Activated CD4-positive, alpha-beta T cell treated with anti-CD3 and anti-CD28 coated beads, Interleukin-2, amount 10 ng/mL, durations not matched to agents 24 days and 14 days (primary cell): ENCODE results near the gene CUX1. TPM values are rescaled to one million over a fixed set of nuclear protein-coding genes. Genes with fewer than 3 reads are reported as not detected.
"Not testable (repeated sequence)": the region's sequence is repeated elsewhere in the genome, so short reads cannot be mapped to it uniquely, and the experiment has no call there.

Experiments
- DNase-seq: peaks from one replicate; pipeline ENCODE4 v3.0.0; 2022
- H3K27ac Mint-ChIP-seq: one replicate; pipeline ENCODE4 v1.8.0; 2022; ENCODE audit warnings: mild to moderate bottlenecking, mixed read lengths
- H3K27me3 Mint-ChIP-seq: one replicate; pipeline ENCODE4 v1.8.0; 2022; ENCODE audit warnings: mixed read lengths
- H3K36me3 Mint-ChIP-seq: one replicate; pipeline ENCODE4 v1.8.0; 2022; ENCODE audit warnings: low read depth, mild to moderate bottlenecking, mixed read lengths
- H3K4me1 Mint-ChIP-seq: one replicate; pipeline ENCODE4 v1.8.0; 2021; ENCODE audit warnings: mixed read lengths
- H3K4me3 Mint-ChIP-seq: one replicate; pipeline ENCODE4 v1.8.0; 2022; ENCODE audit warnings: mild to moderate bottlenecking, moderate library complexity, mixed read lengths
- H3K9me3 Mint-ChIP-seq: one replicate; pipeline ENCODE4 v1.8.0; 2021; ENCODE audit warnings: mixed read lengths
- intact Hi-C: fragments of 100-400 bp; cut with micrococcal nuclease; formaldehyde crosslinking; loops from one replicate; pipeline ENCODE4 v1.15.1; 2023
- total RNA-seq: library from RNA; stranded (reverse); gene quantifications from 2 replicates; pipeline ENCODE4 v1.2.3, GENCODE V29; 2022

Gene CUX1
- total RNA-seq, 1 donor from 2014 or later = 31.5 TPM

DNA sequence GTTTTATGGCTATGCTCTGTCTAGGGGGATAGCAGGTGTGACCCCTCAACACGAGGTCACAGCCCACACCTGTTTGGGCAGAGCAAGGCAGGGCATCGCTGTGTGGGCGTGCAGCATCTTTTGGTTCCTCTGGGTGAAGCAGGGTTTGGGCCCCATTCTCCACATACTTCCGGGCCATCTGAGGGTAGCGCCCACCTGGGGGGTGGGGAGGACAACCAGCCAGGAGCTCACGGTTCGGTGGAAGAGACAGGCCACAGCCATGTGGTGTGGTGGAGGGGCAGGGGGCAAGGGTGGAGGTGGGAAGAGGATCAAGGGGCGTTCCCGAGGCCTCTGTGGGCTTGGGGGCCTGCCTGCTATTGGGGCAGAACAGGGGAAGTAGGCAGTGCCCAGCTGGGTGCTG, 471.6 kb downstream of the CUX1 start:
- intact Hi-C loops = loop anchor here (10.0 kb wide), 2 partner anchors 176 to 474 kb away; partner anchors contain the start of genes ALKBH4, CUX1 and LRWD1
- peaks cover 22% of the 10 kb centered on the region for H3K27me3 Mint-ChIP-seq
- DNase-seq = no peak
- H3K4me3 Mint-ChIP-seq = no peak overlapping the region
- H3K27ac Mint-ChIP-seq = no peak overlapping the region
- H3K36me3 Mint-ChIP-seq = no peaks in the 10 kb centered on the region
- no peaks in the 10 kb centered on the region for H3K9me3 Mint-ChIP-seq
- H3K4me1 Mint-ChIP-seq = peaks cover 24% of the 10 kb centered on the region

DNA sequence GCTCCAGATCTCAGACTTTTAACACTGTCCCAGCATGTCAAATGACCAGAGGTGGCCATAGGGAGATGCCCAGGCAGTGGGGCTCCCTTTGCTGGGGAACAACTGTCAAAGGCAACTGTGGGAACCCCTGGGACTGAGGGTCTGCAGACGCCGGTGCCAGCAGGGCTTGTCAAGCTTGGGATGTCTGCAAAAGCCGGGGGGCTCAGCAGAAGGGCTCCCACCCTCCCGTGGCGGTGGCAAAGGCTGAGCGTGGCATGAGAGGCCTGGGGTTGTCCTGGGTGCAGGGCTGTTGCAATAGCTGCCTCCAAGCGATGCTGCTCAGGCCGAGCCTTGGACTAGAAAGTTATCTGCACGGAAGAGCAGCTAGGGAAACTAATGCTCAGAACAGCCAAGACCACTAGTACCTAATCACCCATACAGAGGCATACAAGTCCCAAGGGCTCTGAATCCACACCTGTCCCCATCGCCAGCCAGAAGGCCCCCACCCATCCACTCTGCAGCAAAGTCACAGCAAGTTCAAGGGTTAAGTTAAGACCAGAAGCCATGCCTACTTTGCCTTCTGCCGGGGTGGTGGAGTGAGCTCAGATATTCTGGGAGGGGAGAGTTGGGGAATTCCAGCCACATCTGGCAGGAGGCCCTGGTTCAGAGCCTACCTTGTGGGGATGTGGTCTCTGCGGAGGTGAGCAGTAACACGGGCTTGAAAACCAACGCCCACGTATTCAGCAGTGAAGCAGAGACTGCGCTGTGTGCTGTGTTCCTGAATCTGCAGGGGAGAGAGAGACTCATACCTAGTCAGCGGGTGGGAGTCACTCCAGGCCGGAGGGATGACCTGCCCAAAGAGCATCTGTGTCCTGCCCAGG, 473.9 kb downstream of the CUX1 start:
- Mint-ChIP-seq H3K4me3 (peak overlapping the region; percentile 13), H3K27ac (peak overlapping the region; percentile 60), H3K4me1 (peaks cover 12% of the 10 kb centered on the region), H3K27me3 (peaks cover 9% of the 10 kb centered on the region), H3K36me3 (no peaks in the 10 kb centered on the region), H3K9me3 (no peaks in the 10 kb centered on the region)
- intact Hi-C loops = loop anchor here (2.0 kb wide), 1 partner anchor 16 kb away; no protein-coding TSS in a partner anchor
- DNase-seq = peak; percentile 75

DNA sequence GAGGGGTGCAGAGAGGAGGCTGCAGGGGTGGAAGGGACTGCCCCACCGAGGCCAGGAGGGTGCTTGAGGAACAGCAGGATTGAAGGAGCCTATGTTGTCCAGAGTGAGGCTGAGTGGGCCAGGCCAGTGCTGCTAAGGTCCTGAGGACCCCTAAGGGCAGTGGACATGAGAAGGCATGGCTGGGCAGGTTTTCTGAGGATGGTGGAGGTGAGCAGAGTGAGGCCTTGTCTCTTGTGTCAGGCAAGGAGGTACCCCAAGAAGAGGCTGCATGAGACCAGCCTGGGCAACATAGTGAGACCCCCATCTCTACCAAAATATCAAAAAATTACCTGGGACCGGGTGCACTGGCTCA, 474.5 kb downstream of the CUX1 start:
- H3K4me1 Mint-ChIP-seq = peaks cover 12% of the 10 kb centered on the region
- H3K4me3 Mint-ChIP-seq = peak overlapping the region; percentile 13
- H3K36me3 Mint-ChIP-seq = no peaks in the 10 kb centered on the region
- no peak for DNase-seq
- intact Hi-C loops = loop anchor here (2.0 kb wide), 1 partner anchor 15 kb away; no protein-coding TSS in a partner anchor
- peaks cover 9% of the 10 kb centered on the region for H3K27me3 Mint-ChIP-seq
- no peaks in the 10 kb centered on the region for H3K9me3 Mint-ChIP-seq
- H3K27ac Mint-ChIP-seq = no peak overlapping the region

DNA sequence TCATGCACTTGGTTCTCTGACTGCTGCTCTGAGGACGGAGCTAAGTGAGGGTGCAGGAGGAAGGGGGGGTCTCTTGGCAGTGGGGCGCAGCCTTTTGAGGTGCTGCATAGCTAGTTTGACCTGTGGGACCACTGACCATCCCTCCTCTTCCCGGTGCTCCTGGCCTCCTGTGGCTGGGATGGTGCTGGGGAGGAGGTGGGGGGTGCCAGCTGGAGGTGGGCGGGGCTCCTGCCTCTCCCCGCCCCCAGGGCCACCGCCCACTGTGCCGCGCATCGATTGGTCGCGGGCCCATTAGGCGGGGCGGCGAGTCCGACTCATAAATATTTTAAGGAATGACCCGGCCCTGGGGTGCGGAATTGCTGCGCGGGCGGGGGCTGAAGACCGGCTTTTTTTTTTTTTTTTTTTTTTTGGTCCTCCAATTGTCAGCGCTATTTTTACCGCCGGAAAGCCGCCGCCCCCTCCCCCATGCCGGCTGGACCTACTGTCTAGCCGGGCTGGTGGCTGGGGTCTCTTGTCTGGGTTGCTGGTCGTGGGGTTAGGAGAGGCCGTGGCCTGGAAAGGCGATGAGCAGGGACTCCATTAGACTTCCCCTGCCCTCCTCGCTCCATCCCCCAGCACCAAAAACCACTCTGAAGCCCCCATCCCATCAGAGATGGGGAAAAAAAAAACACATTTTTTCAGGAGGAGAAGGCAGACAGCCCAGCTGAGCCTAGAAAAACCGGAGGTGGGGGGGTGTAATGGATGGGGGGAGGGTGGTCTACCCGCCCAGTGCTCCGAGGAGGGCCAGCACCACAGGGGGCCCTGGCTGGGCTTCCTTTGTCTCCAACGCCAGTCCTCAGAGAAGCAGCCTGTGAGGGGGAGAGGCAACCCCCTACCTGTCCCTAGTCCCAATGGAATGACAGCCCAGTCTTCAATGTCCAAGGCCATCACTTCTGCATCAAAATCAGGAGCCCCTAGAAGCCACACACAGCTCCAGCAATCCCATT, 475.7 kb downstream of the CUX1 start:
- DNase-seq = no peak
- Mint-ChIP-seq H3K36me3 (no peaks in the 10 kb centered on the region), H3K27ac (no peak overlapping the region), H3K4me3 (no peak overlapping the region), H3K27me3 (peaks cover 9% of the 10 kb centered on the region), H3K9me3 (no peaks in the 10 kb centered on the region), H3K4me1 (peaks cover 13% of the 10 kb centered on the region)
- intact Hi-C loops = no loop called here

DNA sequence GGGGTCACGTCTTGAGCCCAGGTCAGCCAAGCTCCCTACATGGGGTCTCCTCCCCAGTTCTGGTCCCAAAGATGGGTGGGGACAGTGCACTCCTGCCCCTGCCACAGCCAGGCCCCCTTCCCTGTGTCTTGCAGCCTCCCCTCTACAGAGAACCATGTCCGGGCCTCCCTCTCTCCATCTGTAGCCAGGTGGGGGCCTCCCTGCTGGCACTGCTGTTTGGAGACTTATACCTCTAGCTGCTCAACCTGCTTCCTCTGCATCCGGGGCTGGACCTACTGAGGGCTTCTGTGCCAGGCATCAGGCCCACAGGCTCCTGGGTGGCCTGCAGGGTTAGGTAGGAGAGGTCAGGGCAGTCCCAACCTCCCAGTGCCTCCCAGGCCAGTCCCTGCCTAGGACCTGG, 477.2 kb downstream of the CUX1 start:
- no peaks in the 10 kb centered on the region for H3K9me3 Mint-ChIP-seq
- no peak for DNase-seq
- no peaks in the 10 kb centered on the region for H3K36me3 Mint-ChIP-seq
- no peak overlapping the region for H3K4me3 Mint-ChIP-seq
- H3K27me3 Mint-ChIP-seq = peaks cover 3% of the 10 kb centered on the region
- intact Hi-C loops = no loop called here
- H3K27ac Mint-ChIP-seq = no peak overlapping the region
- H3K4me1 Mint-ChIP-seq = peaks cover 10% of the 10 kb centered on the region

DNA sequence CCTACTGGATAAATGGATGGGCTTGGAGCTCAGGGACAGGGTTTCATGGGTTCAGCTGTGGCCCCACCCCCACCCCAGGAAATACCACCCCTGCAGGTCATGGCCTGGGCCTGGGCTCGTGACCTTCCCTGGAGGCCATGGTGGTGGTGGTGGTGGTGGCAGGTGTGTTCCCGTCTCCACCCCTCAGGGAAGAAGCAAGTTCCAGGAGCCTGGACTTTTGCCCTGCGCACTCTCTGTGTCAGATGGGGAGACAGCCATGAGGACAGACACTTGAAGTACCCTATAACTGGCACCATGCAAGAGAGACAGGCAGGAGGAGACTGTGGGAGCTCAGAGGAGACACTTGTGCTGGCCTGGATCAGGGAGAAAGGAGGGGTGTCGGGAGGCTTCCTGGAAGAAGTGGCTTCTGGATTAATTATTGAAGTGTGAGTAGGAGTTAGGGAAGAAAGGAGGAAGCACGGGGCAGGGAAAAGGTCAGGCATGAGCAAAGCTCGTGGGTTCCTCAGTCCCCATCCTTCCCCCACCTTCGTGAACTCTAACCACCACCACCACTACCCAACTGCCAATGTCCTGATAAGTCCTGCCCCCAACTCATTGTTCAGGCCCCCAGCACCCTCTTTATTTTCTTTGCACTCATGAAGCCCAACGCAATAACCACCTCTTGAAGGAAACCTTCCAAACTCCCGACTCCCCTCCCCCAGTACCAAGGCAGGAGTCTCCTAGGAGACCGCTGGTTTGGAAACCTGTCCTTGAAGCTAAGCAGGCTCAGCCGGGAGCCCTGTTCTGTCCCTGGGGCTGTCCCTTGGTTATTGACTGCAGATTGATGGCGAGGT, 478.1 kb downstream of the CUX1 start:
- no peaks in the 10 kb centered on the region for H3K9me3 Mint-ChIP-seq
- no peak overlapping the region for H3K27ac Mint-ChIP-seq
- H3K4me1 Mint-ChIP-seq = peaks cover 10% of the 10 kb centered on the region
- peaks cover 2% of the 10 kb centered on the region for H3K27me3 Mint-ChIP-seq
- intact Hi-C loops = no loop called here
- no peaks in the 10 kb centered on the region for H3K36me3 Mint-ChIP-seq
- H3K4me3 Mint-ChIP-seq = no peak overlapping the region
- DNase-seq = no peak

DNA sequence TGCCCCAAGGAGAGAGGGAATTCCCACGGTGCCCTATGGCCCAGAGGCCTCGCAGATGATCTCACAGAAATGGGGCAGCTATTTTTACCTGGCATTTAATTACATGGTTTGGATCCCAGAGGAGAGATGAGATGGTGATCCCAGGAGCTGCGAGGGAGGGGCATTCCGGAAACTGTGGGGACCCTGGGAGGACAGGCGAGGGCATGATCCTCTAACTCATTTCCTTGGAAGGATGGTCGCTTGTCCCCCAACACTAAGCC, 478.7 kb downstream of the CUX1 start:
- H3K4me1 Mint-ChIP-seq = peaks cover 10% of the 10 kb centered on the region
- peaks cover 2% of the 10 kb centered on the region for H3K27me3 Mint-ChIP-seq
- intact Hi-C loops = no loop called here
- H3K9me3 Mint-ChIP-seq = no peaks in the 10 kb centered on the region
- no peak for DNase-seq
- no peaks in the 10 kb centered on the region for H3K36me3 Mint-ChIP-seq
- no peak overlapping the region for H3K4me3 Mint-ChIP-seq
- no peak overlapping the region for H3K27ac Mint-ChIP-seq

DNA sequence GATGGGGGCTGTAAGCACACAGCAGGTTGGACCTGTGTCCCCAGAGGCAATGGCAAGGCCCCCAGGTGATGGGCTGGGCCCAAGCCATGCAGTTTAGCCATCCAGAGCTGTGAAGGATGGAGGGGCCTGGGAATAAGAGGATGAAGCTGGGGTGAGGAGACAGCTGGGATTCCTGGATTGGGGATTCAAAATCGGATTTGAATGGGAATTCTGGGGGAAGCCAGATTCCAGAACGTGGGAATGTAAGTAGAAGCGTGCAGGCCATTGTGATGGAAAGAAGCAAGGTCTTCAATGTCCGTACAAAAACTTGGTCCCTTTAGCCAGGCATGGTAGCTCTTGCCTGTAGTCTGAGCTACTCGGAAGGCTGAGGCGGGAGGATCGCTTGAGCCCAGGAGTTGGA, 479.1 kb downstream of the CUX1 start:
- DNase-seq = no peak
- Mint-ChIP-seq H3K9me3 (no peaks in the 10 kb centered on the region), H3K4me1 (peaks cover 7% of the 10 kb centered on the region), H3K27ac (no peak overlapping the region), H3K27me3 (peaks cover 2% of the 10 kb centered on the region), H3K4me3 (no peak overlapping the region), H3K36me3 (no peaks in the 10 kb centered on the region)
- intact Hi-C loops = no loop called here

DNA sequence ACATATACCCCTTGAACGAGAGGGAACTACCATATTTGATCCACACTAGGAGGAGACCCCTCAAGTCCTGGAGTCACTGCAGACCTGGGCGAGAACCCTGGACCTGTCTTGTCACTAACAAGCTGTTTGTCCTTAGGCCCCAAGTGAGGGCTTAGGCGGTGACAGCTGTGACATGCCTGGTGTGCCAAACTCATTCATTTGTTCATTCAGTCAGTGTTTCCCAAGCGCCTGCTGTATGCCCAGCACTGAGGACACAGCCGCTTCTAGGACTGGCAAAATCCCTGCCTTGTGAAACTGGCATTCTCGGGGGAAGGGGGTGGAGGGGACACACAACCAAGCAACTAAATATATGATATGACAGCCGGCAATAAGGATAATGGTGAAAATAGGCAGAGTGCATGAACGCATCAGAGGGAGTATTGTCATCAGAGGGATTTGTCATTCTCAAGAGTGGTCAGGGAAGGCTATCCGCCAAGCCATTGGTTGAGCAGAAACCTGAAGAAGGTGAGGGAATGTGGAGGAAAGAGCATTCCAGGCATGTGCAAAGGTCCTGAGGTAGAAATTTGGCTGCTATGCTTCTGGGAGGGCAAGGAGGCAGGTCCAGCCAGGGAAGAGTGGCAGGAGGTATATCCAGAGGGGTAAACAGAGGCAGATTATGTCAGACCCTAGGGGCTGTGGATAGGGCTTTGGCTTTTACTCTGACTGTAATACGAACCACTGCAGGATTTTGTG, 480.2 kb downstream of the CUX1 start:
- Mint-ChIP-seq H3K27ac (no peak overlapping the region), H3K9me3 (no peaks in the 10 kb centered on the region), H3K36me3 (no peaks in the 10 kb centered on the region), H3K27me3 (no peaks in the 10 kb centered on the region), H3K4me3 (no peak overlapping the region), H3K4me1 (peaks cover 3% of the 10 kb centered on the region)
- no peak for DNase-seq
- intact Hi-C loops = no loop called here

DNA sequence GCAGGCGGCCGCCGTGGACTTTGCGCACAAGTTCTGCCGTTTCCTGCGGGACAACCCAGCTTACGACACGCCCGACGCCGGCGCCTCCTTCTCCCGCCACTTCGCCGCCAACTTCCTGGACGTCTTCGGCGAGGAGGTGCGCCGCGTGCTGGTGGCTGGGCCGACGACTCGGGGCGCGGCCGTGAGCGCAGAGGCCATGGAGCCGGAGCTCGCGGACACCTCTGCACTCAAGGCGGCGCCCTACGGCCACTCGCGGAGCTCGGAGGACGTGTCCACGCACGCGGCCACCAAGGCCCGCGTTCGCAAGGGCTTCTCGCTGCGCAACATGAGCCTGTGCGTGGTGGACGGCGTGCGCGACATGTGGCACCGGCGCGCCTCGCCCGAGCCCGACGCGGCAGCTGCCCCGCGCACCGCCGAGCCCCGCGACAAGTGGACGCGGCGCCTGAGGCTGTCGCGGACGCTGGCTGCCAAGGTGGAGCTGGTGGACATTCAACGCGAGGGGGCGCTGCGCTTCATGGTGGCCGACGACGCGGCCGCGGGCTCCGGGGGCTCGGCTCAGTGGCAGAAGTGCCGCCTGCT, 483.3 kb downstream of the CUX1 start:
- no peaks in the 10 kb centered on the region for H3K9me3 Mint-ChIP-seq
- peaks cover 8% of the 10 kb centered on the region for H3K4me1 Mint-ChIP-seq
- H3K36me3 Mint-ChIP-seq = no peaks in the 10 kb centered on the region
- intact Hi-C loops = no loop called here
- H3K27me3 Mint-ChIP-seq = no peaks in the 10 kb centered on the region
- H3K4me3 Mint-ChIP-seq = no peak overlapping the region
- no peak for DNase-seq
- no peak overlapping the region for H3K27ac Mint-ChIP-seq

DNA sequence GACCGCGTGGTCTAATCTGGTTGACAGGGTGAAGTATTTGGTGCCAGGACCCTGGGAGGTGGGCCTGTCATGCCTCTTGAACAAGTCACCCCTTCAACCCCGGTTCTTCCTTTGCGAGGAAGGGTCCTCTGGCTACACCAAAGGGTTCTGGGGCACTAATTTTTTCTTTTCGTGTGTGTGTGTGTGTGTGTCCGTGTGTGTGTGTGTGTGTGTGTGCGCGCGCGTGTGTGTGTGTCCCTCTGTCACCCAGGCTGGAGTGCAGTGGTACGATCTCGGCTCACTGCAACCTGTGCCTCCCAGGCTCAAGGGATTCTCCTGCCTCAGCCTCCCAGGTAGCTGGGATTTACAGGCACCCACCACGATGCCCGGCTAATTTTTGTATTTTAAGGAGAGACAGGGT, 483.9 kb downstream of the CUX1 start:
- H3K36me3 Mint-ChIP-seq, H3K4me3 Mint-ChIP-seq, H3K4me1 Mint-ChIP-seq, H3K27ac Mint-ChIP-seq, DNase-seq, intact Hi-C loops, H3K27me3 Mint-ChIP-seq, H3K9me3 Mint-ChIP-seq: not testable (repeated sequence)

DNA sequence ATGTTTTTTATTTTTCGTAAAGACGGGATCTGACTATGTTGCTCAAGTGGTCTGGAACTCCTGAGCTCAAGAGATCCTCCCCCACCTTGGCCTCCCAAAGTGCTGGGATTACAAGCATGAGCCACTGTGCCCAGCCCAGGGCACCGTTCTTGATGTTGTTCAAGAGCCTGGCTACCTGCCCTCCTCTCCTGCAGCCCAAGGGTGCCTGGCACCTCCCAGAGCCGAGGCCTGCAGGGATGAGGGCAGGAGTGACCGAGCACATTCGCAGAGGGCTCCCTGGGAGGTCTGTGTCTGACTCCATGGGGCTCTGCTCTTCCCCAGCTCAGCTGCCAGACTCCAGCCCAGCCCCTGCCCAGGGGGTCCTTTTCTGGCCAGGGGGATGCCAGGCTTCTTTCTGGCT, 484.6 kb downstream of the CUX1 start:
- no peaks in the 10 kb centered on the region for H3K9me3 Mint-ChIP-seq
- H3K4me3 Mint-ChIP-seq = no peak overlapping the region
- no peaks in the 10 kb centered on the region for H3K36me3 Mint-ChIP-seq
- no peaks in the 10 kb centered on the region for H3K27me3 Mint-ChIP-seq
- H3K4me1 Mint-ChIP-seq = peaks cover 12% of the 10 kb centered on the region
- H3K27ac Mint-ChIP-seq = no peak overlapping the region
- DNase-seq = no peak
- intact Hi-C loops = no loop called here
